B cell (primary cell): ENCODE results near the gene MRPL55.

Experiments
- EZH2 ChIP-seq: IDR thresholded peaks from 2 replicates; pipeline ENCODE4 v1.6.1; 2012; ENCODE audit warnings: borderline replicate concordance, low read depth, mild to moderate bottlenecking, moderate library complexity, low read length; ENCODE audit not compliant: insufficient read depth, poor library complexity, severe bottlenecking
- TF ChIP-seq, protein P1 (sequence below): fragments of 200-600 bp; IDR thresholded peaks from one replicate; pipeline ENCODE4 v1.8.0; 2022; ENCODE audit warnings: antibody characterized with exemption, mild to moderate bottlenecking

DNA sequence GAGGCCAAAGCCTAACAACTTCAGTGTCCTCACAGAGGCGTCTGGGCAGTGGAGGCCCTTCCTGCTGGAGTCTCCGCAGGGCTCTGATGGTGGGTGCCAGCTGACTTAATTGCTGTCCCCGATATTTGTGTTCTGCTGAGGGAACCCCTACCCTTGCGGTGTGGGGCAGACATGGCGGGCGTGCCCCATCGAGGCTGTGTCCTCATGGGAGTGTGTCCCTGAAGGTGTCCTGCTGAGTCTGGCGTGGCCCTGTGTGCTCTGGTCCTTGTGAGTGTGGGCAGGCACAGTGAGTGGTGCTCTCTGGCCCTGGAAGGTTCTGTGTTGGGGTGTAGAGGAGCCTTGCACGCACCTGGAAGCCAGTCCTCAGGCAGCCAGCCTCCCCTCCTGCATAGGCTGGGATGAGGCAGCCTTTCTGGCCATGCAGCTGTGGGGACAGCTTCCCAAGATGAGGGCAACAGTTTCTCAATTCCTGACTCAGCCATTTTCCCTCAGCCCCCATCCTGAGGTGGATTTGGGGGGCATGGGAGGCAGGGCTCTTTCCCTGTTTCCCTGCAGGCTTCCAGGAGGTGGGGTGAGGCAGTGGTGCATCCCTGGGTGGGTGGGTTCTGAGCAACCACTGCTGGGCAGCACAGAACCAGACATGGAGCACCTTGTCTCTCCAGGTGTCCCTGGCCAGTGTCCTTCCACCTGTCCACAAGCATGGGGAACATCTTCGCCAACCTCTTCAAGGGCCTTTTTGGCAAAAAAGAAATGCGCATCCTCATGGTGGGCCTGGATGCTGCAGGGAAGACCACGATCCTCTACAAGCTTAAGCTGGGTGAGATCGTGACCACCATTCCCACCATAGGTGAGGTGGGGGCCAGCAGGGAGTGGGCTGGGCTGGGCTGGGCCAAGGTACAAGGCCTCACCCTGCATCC is 12.4 kb downstream of the MRPL55 start:
- TF ChIP-seq, protein P1, sequence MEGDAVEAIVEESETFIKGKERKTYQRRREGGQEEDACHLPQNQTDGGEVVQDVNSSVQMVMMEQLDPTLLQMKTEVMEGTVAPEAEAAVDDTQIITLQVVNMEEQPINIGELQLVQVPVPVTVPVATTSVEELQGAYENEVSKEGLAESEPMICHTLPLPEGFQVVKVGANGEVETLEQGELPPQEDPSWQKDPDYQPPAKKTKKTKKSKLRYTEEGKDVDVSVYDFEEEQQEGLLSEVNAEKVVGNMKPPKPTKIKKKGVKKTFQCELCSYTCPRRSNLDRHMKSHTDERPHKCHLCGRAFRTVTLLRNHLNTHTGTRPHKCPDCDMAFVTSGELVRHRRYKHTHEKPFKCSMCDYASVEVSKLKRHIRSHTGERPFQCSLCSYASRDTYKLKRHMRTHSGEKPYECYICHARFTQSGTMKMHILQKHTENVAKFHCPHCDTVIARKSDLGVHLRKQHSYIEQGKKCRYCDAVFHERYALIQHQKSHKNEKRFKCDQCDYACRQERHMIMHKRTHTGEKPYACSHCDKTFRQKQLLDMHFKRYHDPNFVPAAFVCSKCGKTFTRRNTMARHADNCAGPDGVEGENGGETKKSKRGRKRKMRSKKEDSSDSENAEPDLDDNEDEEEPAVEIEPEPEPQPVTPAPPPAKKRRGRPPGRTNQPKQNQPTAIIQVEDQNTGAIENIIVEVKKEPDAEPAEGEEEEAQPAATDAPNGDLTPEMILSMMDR: no peak
- no peak for TF ChIP-seq EZH2
